K562 (cell line): Measurements from ENCODE around the gene MRPL40. TPM values are rescaled to one million over a fixed set of nuclear protein-coding genes. Genes with fewer than 3 reads are reported as not detected.

ENCODE experiments used
- ESRRA ChIP-seq: fragments of 450-650 bp; IDR thresholded peaks from 2 replicates; pipeline ENCODE4 v1.6.1; 2014; ENCODE audit warnings: low read depth, mild to moderate bottlenecking, moderate library complexity, borderline replicate concordance
- IRF2 ChIP-seq: sonication (generic); formaldehyde crosslinking; IDR thresholded peaks from 2 replicates; pipeline ENCODE4 v1.8.1; 2022; ENCODE audit warnings: mild to moderate bottlenecking, missing genetic modification reagents
- KLF1 ChIP-seq: fragments of 450-650 bp; IDR thresholded peaks from 2 replicates; pipeline ENCODE4 v1.6.1; 2016; ENCODE audit warnings: missing genetic modification characterization, missing compliant biosample characterization
- L3MBTL2 ChIP-seq: fragments of 450-650 bp; IDR thresholded peaks from 2 replicates; pipeline ENCODE4 v1.6.1; 2016; ENCODE audit warnings: mild to moderate bottlenecking, moderate library complexity
- POLR2A ChIP-seq: fragments of 450-650 bp; conservative IDR thresholded peaks from 2 replicates; pipeline ENCODE4 v1.6.1; 2016
- POLR2H ChIP-seq: IDR thresholded peaks from 2 replicates; pipeline ENCODE4 v1.6.1; 2016; ENCODE audit warnings: missing genetic modification characterization, low read depth, mild to moderate bottlenecking, control low read depth, missing compliant biosample characterization, moderate library complexity
- PTBP1 ChIP-seq: fragments of 200-400 bp; formaldehyde crosslinking; IDR thresholded peaks from 2 replicates; pipeline ENCODE4 v1.6.1; 2017; ENCODE audit warnings: low read depth, low read length
- RFX5 ChIP-seq: IDR thresholded peaks from 2 replicates; pipeline ENCODE4 v1.6.1; 2011; ENCODE audit warnings: low read depth, mild to moderate bottlenecking, improper control_type of control experiment, low read length
- TAF9B ChIP-seq: fragments of 450-650 bp; IDR thresholded peaks from 2 replicates; pipeline ENCODE4 v1.6.1; 2018; ENCODE audit warnings: mild to moderate bottlenecking; ENCODE audit not compliant: partially characterized antibody
- TBP ChIP-seq: optimal IDR thresholded peaks from 2 replicates; pipeline ENCODE3; 2011; ENCODE audit warnings: low read depth, low read length, improper control_type of control experiment
- ZNF766 ChIP-seq: fragments of 200-800 bp; sonication (Bioruptor generic); conservative IDR thresholded peaks from 2 replicates; pipeline ENCODE4 v1.6.1; 2016; ENCODE audit warnings: missing genetic modification characterization, missing compliant biosample characterization
- polyA plus RNA-seq, 8 experiments: library from polyadenylated mRNA; depleted of rRNA in 4 of 8; stranded (reverse) in 5 of 8; unstranded in 3 of 8; fragments of >200 nt; fragmentation: Nextera tagmentation in 2 of 8; fragmentation: Illumina TruSeq in 1 of 8; extraction: Ambion mirVana in 2 of 8; extraction: Trizol in 1 of 8; gene quantifications; 2 replicates each; pipeline versions ENCODE4 v1.2.1 to v1.2.3, GENCODE V29; 2011 to 2014; ENCODE audit warnings: inconsistent platforms in 1 of 8, missing spikeins in 1 of 8
- total RNA-seq, 7 experiments: library from RNA; depleted of rRNA in 6 of 7; stranded (reverse); fragments of >200 nt in 6 of 7; fragmentation: Illumina TruSeq in 2 of 7; extraction: Trizol in 2 of 7; gene quantifications; 2 replicates each; pipeline versions ENCODE4 v1.2.1 to v1.2.3, GENCODE V29; 2011 to 2021; ENCODE audit warnings: low replicate concordance in 1 of 7
- TF ChIP-seq, protein P1 (sequence below): sonication (generic); formaldehyde crosslinking; IDR thresholded peaks from 2 replicates; pipeline ENCODE4 v1.8.0; 2023; ENCODE audit warnings: missing genetic modification reagents, mild to moderate bottlenecking, borderline replicate concordance
- TF ChIP-seq, protein P2 (sequence below): fragments of 200-800 bp; sonication (Bioruptor generic); IDR thresholded peaks from 2 replicates; pipeline ENCODE4 v1.6.1; 2016; ENCODE audit warnings: missing genetic modification characterization, missing compliant biosample characterization
- TF ChIP-seq, protein P3 (sequence below), 2 experiments: fragments of 450-650 bp in 1 of 2; sonication (generic) in 1 of 2; formaldehyde crosslinking; conservative IDR thresholded peaks; 2 replicates each; pipeline versions ENCODE4 v1.4.0 to v1.8.1; 2020 to 2022; ENCODE audit warnings: mild to moderate bottlenecking in 1 of 2, missing genetic modification reagents in 1 of 2
- TF ChIP-seq, protein P4 (sequence below): sonication (generic); formaldehyde crosslinking; IDR thresholded peaks from 2 replicates; pipeline ENCODE4 v1.8.1; 2023; ENCODE audit warnings: mild to moderate bottlenecking, missing genetic modification reagents, moderate library complexity

MRPL40 gene
- total and polyA plus RNA-seq, 9 of the 15 experiments (the other 6 are each of a cell fraction or from before 2014, with no cell fraction given) = 132 to 652 (median 208) TPM

DNA sequence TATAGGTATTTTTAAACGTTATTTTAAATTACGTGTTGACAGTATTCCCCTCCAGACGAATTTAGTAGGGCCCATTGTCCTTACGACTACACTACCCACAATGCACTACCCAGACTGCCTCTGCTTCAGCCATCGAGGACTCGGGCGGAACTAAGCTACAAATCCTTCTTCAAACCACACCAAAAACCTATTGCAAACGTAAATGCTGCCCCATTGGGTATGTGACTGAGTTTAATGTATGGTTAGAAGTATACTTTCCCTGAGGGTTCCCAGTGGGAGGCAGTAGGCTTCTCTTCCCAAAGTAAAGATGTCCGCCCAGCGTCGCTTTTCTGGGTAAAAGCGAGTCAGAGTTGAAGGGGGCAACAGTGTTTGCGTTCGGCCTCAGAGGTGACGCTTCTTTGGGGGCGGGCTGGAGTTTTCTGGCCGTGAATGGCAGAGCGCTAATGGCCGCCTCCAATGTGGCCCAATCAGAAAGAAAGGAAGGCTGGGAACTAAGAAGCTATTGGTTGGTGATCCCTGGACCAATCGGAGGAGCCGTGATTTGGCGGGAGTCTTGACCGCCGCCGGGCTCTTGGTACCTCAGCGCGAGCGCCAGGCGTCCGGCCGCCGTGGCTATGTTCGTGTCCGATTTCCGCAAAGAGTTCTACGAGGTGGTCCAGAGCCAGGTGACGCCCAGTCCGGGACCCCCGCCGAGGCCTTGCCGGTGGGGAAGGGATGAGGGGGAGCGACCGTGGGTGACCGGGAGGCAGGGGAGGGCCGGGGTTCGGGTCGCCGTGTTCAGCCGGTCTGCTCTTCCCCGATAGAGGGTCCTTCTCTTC, 47.2 kb downstream of the MRPL40 start, which contains the start of gene CDC45 (continued):
- TF ChIP-seq, protein P1, sequence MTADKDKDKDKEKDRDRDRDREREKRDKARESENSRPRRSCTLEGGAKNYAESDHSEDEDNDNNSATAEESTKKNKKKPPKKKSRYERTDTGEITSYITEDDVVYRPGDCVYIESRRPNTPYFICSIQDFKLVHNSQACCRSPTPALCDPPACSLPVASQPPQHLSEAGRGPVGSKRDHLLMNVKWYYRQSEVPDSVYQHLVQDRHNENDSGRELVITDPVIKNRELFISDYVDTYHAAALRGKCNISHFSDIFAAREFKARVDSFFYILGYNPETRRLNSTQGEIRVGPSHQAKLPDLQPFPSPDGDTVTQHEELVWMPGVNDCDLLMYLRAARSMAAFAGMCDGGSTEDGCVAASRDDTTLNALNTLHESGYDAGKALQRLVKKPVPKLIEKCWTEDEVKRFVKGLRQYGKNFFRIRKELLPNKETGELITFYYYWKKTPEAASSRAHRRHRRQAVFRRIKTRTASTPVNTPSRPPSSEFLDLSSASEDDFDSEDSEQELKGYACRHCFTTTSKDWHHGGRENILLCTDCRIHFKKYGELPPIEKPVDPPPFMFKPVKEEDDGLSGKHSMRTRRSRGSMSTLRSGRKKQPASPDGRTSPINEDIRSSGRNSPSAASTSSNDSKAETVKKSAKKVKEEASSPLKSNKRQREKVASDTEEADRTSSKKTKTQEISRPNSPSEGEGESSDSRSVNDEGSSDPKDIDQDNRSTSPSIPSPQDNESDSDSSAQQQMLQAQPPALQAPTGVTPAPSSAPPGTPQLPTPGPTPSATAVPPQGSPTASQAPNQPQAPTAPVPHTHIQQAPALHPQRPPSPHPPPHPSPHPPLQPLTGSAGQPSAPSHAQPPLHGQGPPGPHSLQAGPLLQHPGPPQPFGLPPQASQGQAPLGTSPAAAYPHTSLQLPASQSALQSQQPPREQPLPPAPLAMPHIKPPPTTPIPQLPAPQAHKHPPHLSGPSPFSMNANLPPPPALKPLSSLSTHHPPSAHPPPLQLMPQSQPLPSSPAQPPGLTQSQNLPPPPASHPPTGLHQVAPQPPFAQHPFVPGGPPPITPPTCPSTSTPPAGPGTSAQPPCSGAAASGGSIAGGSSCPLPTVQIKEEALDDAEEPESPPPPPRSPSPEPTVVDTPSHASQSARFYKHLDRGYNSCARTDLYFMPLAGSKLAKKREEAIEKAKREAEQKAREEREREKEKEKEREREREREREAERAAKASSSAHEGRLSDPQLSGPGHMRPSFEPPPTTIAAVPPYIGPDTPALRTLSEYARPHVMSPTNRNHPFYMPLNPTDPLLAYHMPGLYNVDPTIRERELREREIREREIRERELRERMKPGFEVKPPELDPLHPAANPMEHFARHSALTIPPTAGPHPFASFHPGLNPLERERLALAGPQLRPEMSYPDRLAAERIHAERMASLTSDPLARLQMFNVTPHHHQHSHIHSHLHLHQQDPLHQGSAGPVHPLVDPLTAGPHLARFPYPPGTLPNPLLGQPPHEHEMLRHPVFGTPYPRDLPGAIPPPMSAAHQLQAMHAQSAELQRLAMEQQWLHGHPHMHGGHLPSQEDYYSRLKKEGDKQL = no peak
- TF ChIP-seq RFX5 (peak; percentile 70; the same call in 1 of the 2 replicates), TAF9B (no peak), TBP (no peak), PTBP1 (peak; percentile 50; the same call in 1 of the 2 replicates), ESRRA (no peak), ZNF766 (CRISPR knock-in tag) (no peak), L3MBTL2 (no peak), POLR2H (no peak), IRF2 (no peak), POLR2A (no peak), KLF1 (tag) (no peak; the same call in none of the 2 replicates)
- TF ChIP-seq, protein P2, sequence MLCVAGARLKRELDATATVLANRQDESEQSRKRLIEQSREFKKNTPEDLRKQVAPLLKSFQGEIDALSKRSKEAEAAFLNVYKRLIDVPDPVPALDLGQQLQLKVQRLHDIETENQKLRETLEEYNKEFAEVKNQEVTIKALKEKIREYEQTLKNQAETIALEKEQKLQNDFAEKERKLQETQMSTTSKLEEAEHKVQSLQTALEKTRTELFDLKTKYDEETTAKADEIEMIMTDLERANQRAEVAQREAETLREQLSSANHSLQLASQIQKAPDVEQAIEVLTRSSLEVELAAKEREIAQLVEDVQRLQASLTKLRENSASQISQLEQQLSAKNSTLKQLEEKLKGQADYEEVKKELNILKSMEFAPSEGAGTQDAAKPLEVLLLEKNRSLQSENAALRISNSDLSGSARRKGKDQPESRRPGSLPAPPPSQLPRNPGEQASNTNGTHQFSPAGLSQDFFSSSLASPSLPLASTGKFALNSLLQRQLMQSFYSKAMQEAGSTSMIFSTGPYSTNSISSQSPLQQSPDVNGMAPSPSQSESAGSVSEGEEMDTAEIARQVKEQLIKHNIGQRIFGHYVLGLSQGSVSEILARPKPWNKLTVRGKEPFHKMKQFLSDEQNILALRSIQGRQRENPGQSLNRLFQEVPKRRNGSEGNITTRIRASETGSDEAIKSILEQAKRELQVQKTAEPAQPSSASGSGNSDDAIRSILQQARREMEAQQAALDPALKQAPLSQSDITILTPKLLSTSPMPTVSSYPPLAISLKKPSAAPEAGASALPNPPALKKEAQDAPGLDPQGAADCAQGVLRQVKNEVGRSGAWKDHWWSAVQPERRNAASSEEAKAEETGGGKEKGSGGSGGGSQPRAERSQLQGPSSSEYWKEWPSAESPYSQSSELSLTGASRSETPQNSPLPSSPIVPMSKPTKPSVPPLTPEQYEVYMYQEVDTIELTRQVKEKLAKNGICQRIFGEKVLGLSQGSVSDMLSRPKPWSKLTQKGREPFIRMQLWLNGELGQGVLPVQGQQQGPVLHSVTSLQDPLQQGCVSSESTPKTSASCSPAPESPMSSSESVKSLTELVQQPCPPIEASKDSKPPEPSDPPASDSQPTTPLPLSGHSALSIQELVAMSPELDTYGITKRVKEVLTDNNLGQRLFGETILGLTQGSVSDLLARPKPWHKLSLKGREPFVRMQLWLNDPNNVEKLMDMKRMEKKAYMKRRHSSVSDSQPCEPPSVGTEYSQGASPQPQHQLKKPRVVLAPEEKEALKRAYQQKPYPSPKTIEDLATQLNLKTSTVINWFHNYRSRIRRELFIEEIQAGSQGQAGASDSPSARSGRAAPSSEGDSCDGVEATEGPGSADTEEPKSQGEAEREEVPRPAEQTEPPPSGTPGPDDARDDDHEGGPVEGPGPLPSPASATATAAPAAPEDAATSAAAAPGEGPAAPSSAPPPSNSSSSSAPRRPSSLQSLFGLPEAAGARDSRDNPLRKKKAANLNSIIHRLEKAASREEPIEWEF (CRISPR knock-in tag) = no peak
- TF ChIP-seq, protein P3, sequence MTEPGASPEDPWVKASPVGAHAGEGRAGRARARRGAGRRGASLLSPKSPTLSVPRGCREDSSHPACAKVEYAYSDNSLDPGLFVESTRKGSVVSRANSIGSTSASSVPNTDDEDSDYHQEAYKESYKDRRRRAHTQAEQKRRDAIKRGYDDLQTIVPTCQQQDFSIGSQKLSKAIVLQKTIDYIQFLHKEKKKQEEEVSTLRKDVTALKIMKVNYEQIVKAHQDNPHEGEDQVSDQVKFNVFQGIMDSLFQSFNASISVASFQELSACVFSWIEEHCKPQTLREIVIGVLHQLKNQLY (CRISPR knock-in tag; conservative IDR thresholded peaks at IDR 0.05) = peak in 1 of 2 experiments; percentile 95; a peak in 3 of 4 replicates
- TF ChIP-seq, protein P4, sequence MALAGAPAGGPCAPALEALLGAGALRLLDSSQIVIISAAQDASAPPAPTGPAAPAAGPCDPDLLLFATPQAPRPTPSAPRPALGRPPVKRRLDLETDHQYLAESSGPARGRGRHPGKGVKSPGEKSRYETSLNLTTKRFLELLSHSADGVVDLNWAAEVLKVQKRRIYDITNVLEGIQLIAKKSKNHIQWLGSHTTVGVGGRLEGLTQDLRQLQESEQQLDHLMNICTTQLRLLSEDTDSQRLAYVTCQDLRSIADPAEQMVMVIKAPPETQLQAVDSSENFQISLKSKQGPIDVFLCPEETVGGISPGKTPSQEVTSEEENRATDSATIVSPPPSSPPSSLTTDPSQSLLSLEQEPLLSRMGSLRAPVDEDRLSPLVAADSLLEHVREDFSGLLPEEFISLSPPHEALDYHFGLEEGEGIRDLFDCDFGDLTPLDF (CRISPR knock-in tag) = peak; percentile 99
